ENCODE results near the gene TP73. TPM values are rescaled to one million over a fixed set of nuclear protein-coding genes. Genes with fewer than 3 reads are reported as not detected.

TP73 gene
- total RNA-seq, 2 donors from 2014 or later: 0.26 to 13.5 TPM

DNA sequence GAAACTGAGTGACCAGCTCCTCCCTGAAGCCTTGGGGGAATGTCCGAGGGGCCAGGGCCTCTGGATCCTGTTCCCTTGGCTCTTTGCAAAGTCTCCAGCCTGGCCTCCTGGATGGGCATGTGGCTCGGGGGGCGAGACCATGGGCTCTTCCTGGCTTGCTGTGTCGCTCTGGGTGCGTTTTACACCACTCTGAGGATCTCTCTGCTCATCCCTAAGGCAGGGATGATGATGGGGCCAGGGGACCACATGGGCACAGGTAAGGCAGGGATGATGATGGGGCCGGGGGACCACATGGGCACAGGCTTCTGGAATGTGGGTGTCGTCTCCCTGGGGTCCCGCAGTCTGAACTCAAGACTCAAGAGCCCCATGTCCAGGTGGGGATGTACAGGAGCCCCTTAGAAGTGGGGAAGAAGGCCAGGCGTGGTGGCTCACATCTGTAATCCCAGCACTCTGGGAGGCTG lies 17.7 kb downstream of the TP73 start:
- DNase-seq (peak in 1 of 4 donors; percentile 10), ATAC-seq (no peak)
- 67 to 76% methylated on average over 3 to 9 of the region's 9 CpGs for WGBS, 2 donors
- no peaks in the 10 kb centered on the region for H3K9me3 ChIP-seq
- H3K4me3 ChIP-seq: no peak overlapping the region
- H3K4me1 ChIP-seq: peaks cover 32% of the 10 kb centered on the region
- H3K27ac ChIP-seq: no peak overlapping the region
- intact Hi-C loops (cut with DNase I): no loop called here
- H3K36me3 ChIP-seq (replicated peaks in 1 of 2; ENCODE audit: insufficient read depth in 1 of 2, low read depth in 2 of 2): no peaks in the 10 kb centered on the region
- H3K27me3 ChIP-seq: no peaks in the 10 kb centered on the region
- TF ChIP-seq POLR2A (IDR thresholded peaks at IDR 0.05): no peak
- TF ChIP-seq CTCF (IDR thresholded peaks at IDR 0.05): no peak

DNA sequence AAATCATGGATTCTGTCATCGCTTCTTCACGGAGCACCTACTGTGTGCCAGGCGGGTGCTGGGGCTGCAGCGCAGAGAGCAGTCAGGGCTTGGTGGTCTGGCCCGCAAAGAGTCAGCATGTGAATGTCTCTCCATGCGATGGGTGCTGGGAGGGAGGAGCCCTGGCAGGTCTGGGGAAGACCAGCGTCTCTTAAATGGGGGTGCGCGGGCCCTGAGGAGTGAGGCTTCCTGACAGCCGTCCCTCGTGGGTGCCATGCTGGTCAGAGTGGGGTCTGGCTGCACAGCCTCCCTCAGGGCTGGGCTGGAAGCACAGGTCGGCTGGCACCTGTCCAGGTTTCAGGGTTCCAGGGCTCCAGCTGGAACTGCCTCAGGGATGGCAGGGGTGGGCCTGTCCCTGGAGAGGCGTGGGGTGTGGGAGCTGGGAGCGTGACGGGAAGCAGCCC lies 18.5 kb downstream of the TP73 start:
- H3K9me3 ChIP-seq: no peaks in the 10 kb centered on the region
- H3K4me3 ChIP-seq: no peak overlapping the region
- no peaks in the 10 kb centered on the region for H3K27me3 ChIP-seq
- 80% methylated on average over 15 of the region's 15 CpGs for WGBS, 2 donors
- ATAC-seq (no peak), DNase-seq (peak in 1 of 4 donors; percentile 22)
- peaks cover 37% of the 10 kb centered on the region for H3K4me1 ChIP-seq
- H3K36me3 ChIP-seq (replicated peaks in 1 of 2; ENCODE audit: insufficient read depth in 1 of 2, low read depth in 2 of 2): no peaks in the 10 kb centered on the region
- no peak overlapping the region for H3K27ac ChIP-seq
- TF ChIP-seq CTCF (IDR thresholded peaks at IDR 0.05) (no peak), POLR2A (IDR thresholded peaks at IDR 0.05) (no peak)
- intact Hi-C loops (cut with DNase I): no loop called here

DNA sequence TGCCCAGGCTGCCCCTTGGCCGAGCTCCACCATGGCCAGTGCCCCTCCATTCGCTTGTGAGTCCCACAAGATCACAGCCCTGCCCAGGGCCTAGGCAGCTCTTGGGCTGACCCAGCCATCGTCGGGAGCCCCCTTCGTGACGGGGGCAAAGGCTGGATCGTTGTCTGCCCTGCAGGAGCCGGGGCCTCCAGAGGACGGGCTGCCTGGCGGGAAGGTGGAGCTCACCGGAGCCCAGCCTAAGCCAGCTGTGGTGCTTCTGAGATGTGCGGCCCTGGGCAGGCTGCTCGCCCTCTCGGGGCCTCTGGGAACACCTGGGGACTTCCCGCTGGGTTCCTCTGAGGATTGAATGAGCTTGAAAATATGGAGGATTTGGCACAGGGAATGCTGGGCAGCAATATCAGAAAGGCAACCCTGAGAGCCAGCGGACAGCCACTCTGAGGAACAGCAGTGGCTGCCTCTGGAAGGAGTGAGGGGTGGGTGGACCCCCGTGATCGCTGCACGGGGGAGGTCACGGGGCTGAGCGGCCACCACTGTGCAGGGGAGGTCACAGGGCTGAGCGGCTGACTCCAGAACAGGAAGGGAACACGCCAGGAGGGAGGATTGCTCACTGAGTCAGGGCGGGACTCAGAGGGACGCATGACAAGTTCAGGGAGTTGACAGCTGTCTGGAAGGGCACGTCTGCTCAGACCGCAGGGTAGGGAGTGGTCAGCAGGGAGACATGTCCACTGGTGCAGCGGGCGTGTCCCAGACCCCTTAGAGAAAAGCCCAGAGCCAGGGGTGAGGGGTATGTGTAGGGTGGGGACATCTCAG lies 19.3 kb downstream of the TP73 start:
- no peaks in the 10 kb centered on the region for H3K9me3 ChIP-seq
- H3K4me1 ChIP-seq: peaks cover 37% of the 10 kb centered on the region
- WGBS, 2 donors: 46 to 51% methylated on average over 14 to 29 of the region's 29 CpGs
- ATAC-seq (no peak), DNase-seq (peak in 2 of 4 donors; percentile 29 to 37)
- H3K27me3 ChIP-seq: no peaks in the 10 kb centered on the region
- no peak for TF ChIP-seq CTCF (IDR thresholded peaks at IDR 0.05)
- no peak for TF ChIP-seq POLR2A (IDR thresholded peaks at IDR 0.05)
- intact Hi-C loops (cut with DNase I): no loop called here
- H3K4me3 ChIP-seq: no peak overlapping the region
- H3K36me3 ChIP-seq (replicated peaks in 1 of 2; ENCODE audit: insufficient read depth in 1 of 2, low read depth in 2 of 2): no peaks in the 10 kb centered on the region
- no peak overlapping the region for H3K27ac ChIP-seq

GRCh38 chr1:3672231-3672970 lies 20.1 kb downstream of the TP73 start:
- intact Hi-C loops (cut with DNase I): no loop called here
- Histone ChIP-seq H3K9me3 (no peaks in the 10 kb centered on the region), H3K27ac (no peak overlapping the region), H3K4me1 (peaks cover 37% of the 10 kb centered on the region), H3K27me3 (no peaks in the 10 kb centered on the region), H3K36me3 (replicated peaks in 1 of 2; ENCODE audit: insufficient read depth in 1 of 2, low read depth in 2 of 2) (no peaks in the 10 kb centered on the region), H3K4me3 (no peak overlapping the region)
- peak in 1 of 4 donors; percentile 8 for DNase-seq
- WGBS, 2 donors: 77 to 87% methylated on average over 18 to 21 of the region's 21 CpGs
- TF ChIP-seq CTCF (IDR thresholded peaks at IDR 0.05): no peak
- TF ChIP-seq POLR2A (IDR thresholded peaks at IDR 0.05): no peak
- no peak for ATAC-seq
